WTC11 (cell line): ENCODE measurements around the gene CLASP2. TPM values are rescaled to one million over a fixed set of nuclear protein-coding genes. Genes with fewer than 3 reads are reported as not detected.
A peak's percentile ranks its signal among the peaks of the same experiment; 100 is the strongest.

Source experiments
- ATAC-seq: fragments of 200-7000 bp; cut with Tn5 transposase; 2 replicates; pipeline ENCODE4 v1.10.0; 2021; ENCODE audit warnings: mild to moderate bottlenecking, moderate library complexity
- CTCF ChIA-PET: fragments of 300-600 bp; sonication (Branson Sonifier 250); formaldehyde crosslinking; loops from one replicate; lab custom pipeline; 2021; ENCODE audit warnings: antibody characterized with exemption; lab: Charles Lee
- POLR2A ChIA-PET: fragments of 350-600 bp; sonication (Branson Sonifier 250); formaldehyde crosslinking; loops from one replicate; lab custom pipeline; 2021; ENCODE audit warnings: antibody characterized with exemption; lab: Charles Lee
- DNase-seq: peaks from one replicate; pipeline ENCODE4 v3.0.0; 2021; ENCODE audit warnings: low spot score
- H3K27ac Mint-ChIP-seq: 2 replicates; pipeline ENCODE4 v1.8.0; 2021; ENCODE audit warnings: mixed read lengths
- H3K27me3 Mint-ChIP-seq: 2 replicates; pipeline ENCODE4 v1.8.0; 2021; ENCODE audit warnings: low read depth, mild to moderate bottlenecking, moderate library complexity, mixed read lengths
- H3K36me3 Mint-ChIP-seq: 2 replicates; pipeline ENCODE4 v1.8.0; 2021; ENCODE audit warnings: mixed read lengths
- H3K4me1 Mint-ChIP-seq: 2 replicates; pipeline ENCODE4 v1.8.0; 2022; ENCODE audit warnings: mixed read lengths
- H3K4me3 Mint-ChIP-seq: 2 replicates; pipeline ENCODE4 v1.8.0; 2021; ENCODE audit warnings: mild to moderate bottlenecking, moderate library complexity, mixed read lengths
- H3K9me3 Mint-ChIP-seq: 2 replicates; pipeline ENCODE4 v1.8.0; 2021; ENCODE audit warnings: mixed read lengths
- CREM ChIP-seq: sonication (generic); formaldehyde crosslinking; IDR thresholded peaks from 2 replicates; pipeline ENCODE4 v1.8.1; 2022; ENCODE audit warnings: mild to moderate bottlenecking, missing genetic modification reagents, moderate library complexity
- ELF4 ChIP-seq: sonication (generic); formaldehyde crosslinking; IDR thresholded peaks from 2 replicates; pipeline ENCODE4 v1.8.1; 2022; ENCODE audit warnings: low read depth, mild to moderate bottlenecking, moderate library complexity, missing genetic modification reagents
- EMX1 ChIP-seq: fragments of 250-450 bp; sonication (Bioruptor Pico); IDR thresholded peaks from 2 replicates; pipeline ENCODE4 v1.8.0; 2021; ENCODE audit warnings: mild to moderate bottlenecking
- ERG ChIP-seq: fragments of 250-450 bp; sonication (Bioruptor Pico); IDR thresholded peaks from 2 replicates; pipeline ENCODE4 v1.8.0; 2021; ENCODE audit warnings: mild to moderate bottlenecking
- ESRRA ChIP-seq: sonication (generic); formaldehyde crosslinking; IDR thresholded peaks from 2 replicates; pipeline ENCODE4 v1.8.1; 2022; ENCODE audit warnings: mild to moderate bottlenecking, missing genetic modification reagents, borderline replicate concordance
- ETV6 ChIP-seq: sonication (generic); formaldehyde crosslinking; IDR thresholded peaks from 2 replicates; pipeline ENCODE4 v1.8.1; 2022; ENCODE audit warnings: mild to moderate bottlenecking, missing genetic modification reagents
- FOXK1 ChIP-seq: sonication (generic); formaldehyde crosslinking; IDR thresholded peaks from 2 replicates; pipeline ENCODE4 v1.8.0; 2022; ENCODE audit warnings: mild to moderate bottlenecking, moderate library complexity, missing genetic modification reagents
- FOXP1 ChIP-seq: sonication (generic); formaldehyde crosslinking; IDR thresholded peaks from 2 replicates; pipeline ENCODE4 v1.8.0; 2022; ENCODE audit warnings: missing genetic modification reagents, mild to moderate bottlenecking, moderate library complexity, borderline replicate concordance
- GABPB1 ChIP-seq: sonication (generic); formaldehyde crosslinking; IDR thresholded peaks from 2 replicates; pipeline ENCODE4 v1.8.1; 2023; ENCODE audit warnings: mild to moderate bottlenecking, missing genetic modification reagents
- MXD4 ChIP-seq: fragments of 250-450 bp; sonication (Bioruptor Pico); IDR thresholded peaks from 2 replicates; pipeline ENCODE4 v1.8.0; 2021; ENCODE audit warnings: mild to moderate bottlenecking, moderate library complexity, borderline replicate concordance
- NFATC4 ChIP-seq: fragments of 250-450 bp; sonication (Bioruptor Pico); IDR thresholded peaks from 2 replicates; pipeline ENCODE4 v1.9.0; 2021; ENCODE audit warnings: mild to moderate bottlenecking
- NR1H2 ChIP-seq: sonication (generic); formaldehyde crosslinking; IDR thresholded peaks from 2 replicates; pipeline ENCODE4 v1.9.0; 2021; ENCODE audit warnings: mild to moderate bottlenecking, moderate library complexity, missing genetic modification reagents
- NR2C2 ChIP-seq: sonication (generic); formaldehyde crosslinking; IDR thresholded peaks from 2 replicates; pipeline ENCODE4 v1.8.0; 2022; ENCODE audit warnings: mild to moderate bottlenecking, missing genetic modification reagents
- OVOL2 ChIP-seq: fragments of 250-450 bp; sonication (Bioruptor Pico); IDR thresholded peaks from 2 replicates; pipeline ENCODE4 v1.9.0; 2021; ENCODE audit warnings: mild to moderate bottlenecking, borderline replicate concordance
- PRDM15 ChIP-seq: sonication (generic); formaldehyde crosslinking; IDR thresholded peaks from 2 replicates; pipeline ENCODE4 v1.8.0; 2022; ENCODE audit warnings: missing genetic modification reagents
- USF2 ChIP-seq: sonication (generic); formaldehyde crosslinking; IDR thresholded peaks from 2 replicates; pipeline ENCODE4 v1.8.1; 2023; ENCODE audit warnings: mild to moderate bottlenecking, missing genetic modification reagents, moderate library complexity
- ZMAT4 ChIP-seq: fragments of 250-450 bp; sonication (Bioruptor Pico); IDR thresholded peaks from 2 replicates; pipeline ENCODE4 v1.9.0; 2021; ENCODE audit warnings: mild to moderate bottlenecking
- ZNF219 ChIP-seq: sonication (generic); formaldehyde crosslinking; IDR thresholded peaks from 2 replicates; pipeline ENCODE4 v1.8.0; 2023; ENCODE audit warnings: missing genetic modification reagents, mild to moderate bottlenecking, borderline replicate concordance
- ZNF317 ChIP-seq: sonication (generic); formaldehyde crosslinking; IDR thresholded peaks from 2 replicates; pipeline ENCODE4 v1.8.1; 2023; ENCODE audit warnings: low read depth, mild to moderate bottlenecking, moderate library complexity, missing genetic modification reagents, borderline replicate concordance
- ZNF512 ChIP-seq: sonication (generic); formaldehyde crosslinking; IDR thresholded peaks from 2 replicates; pipeline ENCODE4 v1.8.1; 2022; ENCODE audit warnings: missing genetic modification reagents, borderline replicate concordance
- total RNA-seq: library from RNA; stranded (reverse); gene quantifications from 3 replicates; pipeline ENCODE4 v1.2.3, GENCODE V29; 2021

Gene CLASP2
- total RNA-seq, 1 experiment from 2014 or later, result 56.7 TPM

GRCh38 chr3:33612607-33613006 is 105.4 kb downstream of the CLASP2 start:
- H3K4me3 Mint-ChIP-seq, result no peak overlapping the region
- H3K27ac Mint-ChIP-seq, result no peak overlapping the region
- peaks cover 9% of the 10 kb centered on the region for H3K36me3 Mint-ChIP-seq
- peaks cover 19% of the 10 kb centered on the region for H3K4me1 Mint-ChIP-seq
- no peak for ATAC-seq
- ChIA-PET POLR2A (no interaction called here), CTCF (no interaction called here)
- no peaks in the 10 kb centered on the region for H3K9me3 Mint-ChIP-seq
- no peaks in the 10 kb centered on the region for H3K27me3 Mint-ChIP-seq
- TF ChIP-seq ZNF512 (no peak), OVOL2 (CRISPR knock-in tag) (no peak), ETV6 (no peak), USF2 (CRISPR knock-in tag) (no peak), ERG (CRISPR knock-in tag) (no peak), ELF4 (CRISPR knock-in tag) (no peak), ESRRA (CRISPR knock-in tag) (no peak), ZNF219 (CRISPR knock-in tag) (no peak), CREM (CRISPR knock-in tag) (no peak), MXD4 (CRISPR knock-in tag) (no peak)
- TF ChIP-seq, all 79 proteins: peak for 0
- DNase-seq, result no peak

- ATAC-seq (no peak), DNase-seq (no peak)
- Mint-ChIP-seq H3K4me1 (no peaks in the 10 kb centered on the region), H3K27ac (no peak overlapping the region), H3K27me3 (no peaks in the 10 kb centered on the region), H3K36me3 (peaks cover 66% of the 10 kb centered on the region), H3K9me3 (peaks cover 5% of the 10 kb centered on the region; the same call in 1 of the 2 replicates), H3K4me3 (no peak overlapping the region)
- ChIA-PET POLR2A (no interaction called here), CTCF (no interaction called here)
- TF ChIP-seq FOXK1 (CRISPR knock-in tag) (no peak), ZNF317 (CRISPR knock-in tag) (no peak), GABPB1 (no peak), NR2C2 (CRISPR knock-in tag) (no peak), PRDM15 (no peak), NR1H2 (CRISPR knock-in tag) (no peak), ESRRA (CRISPR knock-in tag) (no peak)
These were observed 115.2 kb downstream of the CLASP2 start for GRCh38 chr3:33602829-33603228.

- H3K27ac Mint-ChIP-seq, result peak overlapping the region; percentile 66; the same call in 1 of the 2 replicates
- peaks cover 5% of the 10 kb centered on the region; the same call in 1 of the 2 replicates for H3K9me3 Mint-ChIP-seq
- H3K4me3 Mint-ChIP-seq, result no peak overlapping the region
- no peak for DNase-seq
- no peak for ATAC-seq
- peaks cover 23% of the 10 kb centered on the region for H3K36me3 Mint-ChIP-seq
- ChIA-PET CTCF (interaction anchor here (0.6 to 1.0 kb wide), 3 partner anchors 181 to 360 kb away, joined by 3 read pairs; no protein-coding TSS in a partner anchor), POLR2A (no interaction called here)
- H3K4me1 Mint-ChIP-seq, result no peaks in the 10 kb centered on the region
- no peaks in the 10 kb centered on the region for H3K27me3 Mint-ChIP-seq
- TF ChIP-seq PRDM15 (no peak), ZMAT4 (CRISPR knock-in tag) (no peak), FOXP1 (no peak), USF2 (CRISPR knock-in tag) (no peak), EMX1 (CRISPR knock-in tag) (no peak), NFATC4 (CRISPR knock-in tag) (no peak)
These were observed 120.8 kb downstream of the CLASP2 start for GRCh38 chr3:33597257-33597689.
